Measurements from ENCODE around the gene SFTPD. TPM values are rescaled to one million over a fixed set of nuclear protein-coding genes. Genes with fewer than 3 reads are reported as not detected.

Gene SFTPD
- polyA plus RNA-seq, 1 of the 3 experiments (the other 2 are of a cell fraction): 0.03 TPM

DNA sequence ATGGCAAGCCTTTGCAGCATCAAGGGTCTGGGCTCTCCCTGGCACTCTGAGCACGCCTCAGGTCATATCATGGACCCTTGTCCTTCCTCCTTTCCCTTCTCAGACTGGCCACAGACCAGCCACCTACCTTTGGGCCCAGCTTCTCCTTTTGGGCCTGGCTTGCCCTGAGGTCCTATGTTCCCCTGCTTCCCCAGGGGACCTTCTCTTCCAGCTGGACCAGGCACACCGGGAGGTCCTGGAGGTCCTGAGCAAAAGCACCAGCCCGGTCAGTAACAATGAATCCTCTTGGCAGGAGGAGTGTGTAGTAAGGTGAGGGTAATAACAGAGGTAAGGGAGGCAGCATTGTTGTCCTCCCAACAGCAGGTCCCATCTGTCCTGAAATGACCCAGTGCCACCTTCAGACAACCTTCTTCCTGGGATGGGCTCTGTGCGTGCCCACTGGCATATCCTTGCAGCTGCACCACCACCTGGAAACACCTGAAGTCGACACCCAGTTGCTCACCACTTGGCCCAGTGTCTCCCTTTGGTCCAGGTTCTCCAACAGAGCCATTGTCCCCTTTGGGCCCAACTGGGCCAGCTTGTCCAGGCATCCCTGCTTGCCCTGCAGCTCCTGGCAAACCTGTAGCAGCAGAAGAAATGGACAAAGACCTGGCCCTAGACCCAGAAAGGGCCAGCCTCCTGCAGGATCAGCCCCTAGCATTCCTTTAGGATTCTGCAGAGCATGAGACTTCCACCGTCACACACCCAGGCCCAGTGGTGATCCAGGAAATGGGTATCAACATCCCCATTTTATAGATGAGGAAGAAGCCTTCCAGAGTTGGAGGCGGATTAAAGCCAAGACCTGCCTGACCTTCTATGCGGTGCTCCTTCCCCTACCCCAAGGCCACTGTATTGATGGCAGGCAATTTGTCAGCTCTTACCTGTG lies 6.4 kb downstream of the SFTPD start:
- no peak overlapping the region for H2AFZ ChIP-seq (ENCODE audit: low read depth)
- no peak overlapping the region for H3K4me3 ChIP-seq (ENCODE audit: low read depth in 2 of 2, low read length in 1 of 2)
- H3K9ac ChIP-seq: no peak overlapping the region
- CTCF ChIA-PET: interaction anchor here (1.0 kb wide), 1 partner anchor 14 kb away, joined by 3 read pairs; no protein-coding TSS in a partner anchor
- WGBS (ENCODE audit: low lambda C conversion rate): 54% methylated on average over 7 of the region's 8 CpGs
- H3K9me3 ChIP-seq: no peaks in the 10 kb centered on the region
- H3F3A ChIP-seq (replicated peaks; ENCODE audit: insufficient read depth): no peaks in the 10 kb centered on the region
- peaks cover 6% of the 10 kb centered on the region; the same call in 1 of the 2 replicates for H3K27me3 ChIP-seq (ENCODE audit: insufficient read depth)
- H3K4me1 ChIP-seq (ENCODE audit: control insufficient read depth in 1 of 2, insufficient read depth in 2 of 2, low read depth in 1 of 2, low read length in 1 of 2): peaks cover 0 to 4% of the 10 kb centered on the region in 2 experiments; a peak in 1 of 4 replicates
- H4K20me1 ChIP-seq (ENCODE audit: insufficient read depth): no peaks in the 10 kb centered on the region
- no peak for DNase-seq
- POLR2A ChIA-PET: no interaction called here
- no peaks in the 10 kb centered on the region for H3K9me2 ChIP-seq
- no peak overlapping the region for H3K4me2 ChIP-seq
- H3K36me3 ChIP-seq (replicated peaks in 1 of 2; ENCODE audit: control insufficient read depth in 1 of 2, insufficient read depth in 2 of 2, low read length in 1 of 2): no peaks in the 10 kb centered on the region
- no peak overlapping the region for H3K27ac ChIP-seq (ENCODE audit: low read depth in 2 of 2, low read length in 1 of 2)
- no peak for TF ChIP-seq NRF1 (IDR thresholded peaks at IDR 0.05; ENCODE audit: low read depth, low read length)
- no peaks in the 10 kb centered on the region for H3K79me2 ChIP-seq (ENCODE audit: insufficient read depth)

DNA sequence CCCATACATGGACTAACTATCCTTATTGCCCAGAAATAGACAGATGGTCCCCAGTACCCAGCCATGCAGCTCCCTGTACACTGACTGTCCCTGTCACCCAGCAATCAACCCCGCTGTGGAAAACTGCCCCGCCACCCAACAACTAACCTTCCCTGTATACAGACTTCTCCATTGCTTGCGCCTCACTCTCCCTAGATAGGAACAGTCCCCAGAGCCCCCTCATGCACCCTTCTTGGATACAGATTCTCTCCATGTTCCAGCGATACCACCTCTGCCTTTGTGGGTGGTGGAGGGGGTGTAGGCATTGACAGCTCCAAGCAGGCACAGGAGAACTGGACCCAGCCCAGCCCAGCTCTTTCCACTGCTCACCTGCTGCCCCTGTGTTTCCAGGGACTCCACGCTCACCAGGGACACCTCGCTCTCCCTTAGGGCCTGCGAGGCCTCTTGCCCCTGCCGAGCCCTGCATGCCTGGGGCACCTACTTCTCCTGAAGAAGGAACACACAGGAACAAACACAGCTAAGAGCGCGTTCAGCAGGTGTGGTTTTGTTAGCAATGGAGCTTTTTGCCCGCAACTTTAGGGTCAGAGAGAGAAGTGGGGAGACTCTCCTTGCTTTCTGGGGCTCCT lies 7.2 kb downstream of the SFTPD start:
- Histone ChIP-seq H4K20me1 (ENCODE audit: insufficient read depth) (no peaks in the 10 kb centered on the region), H3K9ac (no peak overlapping the region), H2AFZ (ENCODE audit: low read depth) (no peak overlapping the region), H3K27ac (ENCODE audit: low read depth in 2 of 2, low read length in 1 of 2) (no peak overlapping the region), H3K36me3 (replicated peaks in 1 of 2; ENCODE audit: control insufficient read depth in 1 of 2, insufficient read depth in 2 of 2, low read length in 1 of 2) (no peaks in the 10 kb centered on the region), H3K4me1 (ENCODE audit: control insufficient read depth in 1 of 2, insufficient read depth in 2 of 2, low read depth in 1 of 2, low read length in 1 of 2) (peaks cover 0 to 4% of the 10 kb centered on the region in 2 experiments; a peak in 1 of 4 replicates), H3F3A (replicated peaks; ENCODE audit: insufficient read depth) (no peaks in the 10 kb centered on the region), H3K27me3 (ENCODE audit: insufficient read depth) (no peaks in the 10 kb centered on the region), H3K79me2 (ENCODE audit: insufficient read depth) (no peaks in the 10 kb centered on the region), H3K4me3 (ENCODE audit: low read depth in 2 of 2, low read length in 1 of 2) (no peak overlapping the region), H3K4me2 (no peak overlapping the region), H3K9me3 (no peaks in the 10 kb centered on the region), H3K9me2 (no peaks in the 10 kb centered on the region)
- CTCF ChIA-PET: no interaction called here
- no peak for TF ChIP-seq GATA2 (CRISPR knock-in tag; IDR thresholded peaks at IDR 0.05)
- TF ChIP-seq FOXM1 (IDR thresholded peaks at IDR 0.05; ENCODE audit: low read depth): no peak
- no peak for TF ChIP-seq SMC3 (IDR thresholded peaks at IDR 0.05; ENCODE audit: low read depth, low read length)
- no peak for TF ChIP-seq TEAD4 (IDR thresholded peaks at IDR 0.05; ENCODE audit: borderline replicate concordance, insufficient read depth)
- TF ChIP-seq, protein P1, sequence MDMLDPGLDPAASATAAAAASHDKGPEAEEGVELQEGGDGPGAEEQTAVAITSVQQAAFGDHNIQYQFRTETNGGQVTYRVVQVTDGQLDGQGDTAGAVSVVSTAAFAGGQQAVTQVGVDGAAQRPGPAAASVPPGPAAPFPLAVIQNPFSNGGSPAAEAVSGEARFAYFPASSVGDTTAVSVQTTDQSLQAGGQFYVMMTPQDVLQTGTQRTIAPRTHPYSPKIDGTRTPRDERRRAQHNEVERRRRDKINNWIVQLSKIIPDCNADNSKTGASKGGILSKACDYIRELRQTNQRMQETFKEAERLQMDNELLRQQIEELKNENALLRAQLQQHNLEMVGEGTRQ (IDR thresholded peaks at IDR 0.05; ENCODE audit: borderline replicate concordance, low read depth, low read length): no peak
- TF ChIP-seq RFX5 (IDR thresholded peaks at IDR 0.05; ENCODE audit: low read length): no peak
- TF ChIP-seq RCOR1 (IDR thresholded peaks at IDR 0.05; ENCODE audit: low read length): no peak
- TF ChIP-seq, protein P2, sequence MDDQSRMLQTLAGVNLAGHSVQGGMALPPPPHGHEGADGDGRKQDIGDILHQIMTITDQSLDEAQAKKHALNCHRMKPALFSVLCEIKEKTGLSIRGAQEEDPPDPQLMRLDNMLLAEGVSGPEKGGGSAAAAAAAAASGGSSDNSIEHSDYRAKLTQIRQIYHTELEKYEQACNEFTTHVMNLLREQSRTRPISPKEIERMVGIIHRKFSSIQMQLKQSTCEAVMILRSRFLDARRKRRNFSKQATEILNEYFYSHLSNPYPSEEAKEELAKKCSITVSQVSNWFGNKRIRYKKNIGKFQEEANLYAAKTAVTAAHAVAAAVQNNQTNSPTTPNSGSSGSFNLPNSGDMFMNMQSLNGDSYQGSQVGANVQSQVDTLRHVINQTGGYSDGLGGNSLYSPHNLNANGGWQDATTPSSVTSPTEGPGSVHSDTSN (IDR thresholded peaks at IDR 0.05): no peak
- TF ChIP-seq JUND (IDR thresholded peaks at IDR 0.05): no peak
- TF ChIP-seq POLR2AphosphoS5 (IDR thresholded peaks at IDR 0.05; ENCODE audit: low read depth, low read length): no peak
- TF ChIP-seq, protein P3, sequence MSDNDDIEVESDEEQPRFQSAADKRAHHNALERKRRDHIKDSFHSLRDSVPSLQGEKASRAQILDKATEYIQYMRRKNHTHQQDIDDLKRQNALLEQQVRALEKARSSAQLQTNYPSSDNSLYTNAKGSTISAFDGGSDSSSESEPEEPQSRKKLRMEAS (IDR thresholded peaks at IDR 0.05; ENCODE audit: low read depth): no peak
- DNase-seq: no peak
- POLR2A ChIA-PET: no interaction called here
- WGBS (ENCODE audit: low lambda C conversion rate): 53% methylated on average over 8 of the region's 11 CpGs
